ENCODE measurements around the gene LSAMP.
"Not testable (repeated sequence)": the region's sequence is repeated elsewhere in the genome, so short reads cannot be mapped to it uniquely, and the experiment has no call there.

LSAMP gene

GRCh38 chr3:115784739-115785536 lies 660.3 kb downstream of the LSAMP start:
- DNase-seq: peak in 1 of 2 experiments; percentile 45

- peak; percentile 90 to 93 for DNase-seq
Measured at GRCh38 chr3:115783938-115784738, 661.1 kb downstream of the LSAMP start.

GRCh38 chr3:115783426-115783825 lies 661.9 kb downstream of the LSAMP start:
- DNase-seq: not testable (repeated sequence)

- no peak for DNase-seq
Measured at GRCh38 chr3:115779011-115779410, 666.3 kb downstream of the LSAMP start.

GRCh38 chr3:115772951-115773350 lies 672.3 kb downstream of the LSAMP start:
- DNase-seq: no peak

- DNase-seq: no peak
Measured at GRCh38 chr3:115768661-115769060, 676.6 kb downstream of the LSAMP start.

GRCh38 chr3:115766587-115767482 lies 678.5 kb downstream of the LSAMP start:
- DNase-seq: no peak

- DNase-seq: no peak
Measured at GRCh38 chr3:115761927-115762305, 683.4 kb downstream of the LSAMP start.

- DNase-seq: no peak
Measured at GRCh38 chr3:115760716-115761115, 684.6 kb downstream of the LSAMP start.

- no peak for DNase-seq
Measured at GRCh38 chr3:115758076-115758763, 687.1 kb downstream of the LSAMP start.

GRCh38 chr3:115752978-115753377 lies 692.3 kb downstream of the LSAMP start:
- DNase-seq: not testable (repeated sequence)

All from Kasumi-1 (cell line).